AML-193 (cell line): Measurements from ENCODE around the gene CREB5.
"Not testable (repeated sequence)": the region's sequence is repeated elsewhere in the genome, so short reads cannot be mapped to it uniquely, and the experiment has no call there.

Experiments used
- DNase-seq, 2 experiments: peaks; one replicate each; lab custom pipeline; 2025; lab: John Stamatoyannopoulos, UW

Gene CREB5

DNA sequence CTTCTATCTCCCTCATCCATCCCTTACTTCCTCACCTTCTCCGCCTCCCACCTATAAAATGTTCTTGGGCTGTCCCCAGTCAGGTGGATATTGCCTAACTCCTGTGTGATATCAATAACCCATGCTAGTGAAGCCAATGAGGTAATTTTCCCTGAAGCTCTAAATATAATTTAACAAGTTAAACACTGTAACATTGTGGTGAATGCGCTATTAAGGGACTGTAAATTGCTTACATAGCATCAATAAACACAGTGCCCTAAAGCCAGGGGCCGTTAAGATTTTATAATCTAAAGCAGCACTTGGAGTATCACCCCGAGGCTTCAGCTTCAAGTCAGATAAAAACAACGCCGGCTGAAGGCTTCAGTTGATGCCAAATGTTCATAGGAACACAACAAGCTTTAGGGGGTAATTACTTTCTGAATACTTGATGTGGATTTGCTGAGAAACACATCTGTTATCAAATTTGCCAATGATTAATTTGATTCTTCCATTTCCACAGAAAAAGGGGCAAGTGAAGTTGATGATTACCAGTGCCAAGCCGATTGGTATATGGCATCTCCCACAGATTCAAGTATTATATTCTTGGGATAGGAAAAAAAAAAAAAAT is 138.4 kb downstream of the CREB5 start:
- no peak for DNase-seq

DNA sequence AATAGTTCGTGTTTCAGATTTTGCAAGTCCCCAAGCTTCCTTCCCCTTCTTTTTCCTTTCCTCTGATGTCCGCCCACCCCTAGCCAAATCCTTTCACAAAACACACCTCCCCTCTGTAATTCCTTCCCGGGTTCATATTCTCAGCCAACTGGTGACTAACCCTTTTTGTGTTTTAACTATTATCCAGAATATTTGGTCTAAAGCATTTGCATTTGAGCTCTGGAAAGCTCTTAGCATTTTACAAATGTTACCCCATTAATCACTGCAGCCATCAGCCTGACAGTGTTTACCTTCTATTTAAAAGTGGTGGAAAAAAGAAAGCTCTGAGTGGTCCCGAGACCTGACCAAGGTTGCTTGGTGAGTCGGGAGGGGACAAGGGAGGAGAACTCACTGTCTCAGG is 139.0 kb downstream of the CREB5 start:
- DNase-seq, result no peak

DNA sequence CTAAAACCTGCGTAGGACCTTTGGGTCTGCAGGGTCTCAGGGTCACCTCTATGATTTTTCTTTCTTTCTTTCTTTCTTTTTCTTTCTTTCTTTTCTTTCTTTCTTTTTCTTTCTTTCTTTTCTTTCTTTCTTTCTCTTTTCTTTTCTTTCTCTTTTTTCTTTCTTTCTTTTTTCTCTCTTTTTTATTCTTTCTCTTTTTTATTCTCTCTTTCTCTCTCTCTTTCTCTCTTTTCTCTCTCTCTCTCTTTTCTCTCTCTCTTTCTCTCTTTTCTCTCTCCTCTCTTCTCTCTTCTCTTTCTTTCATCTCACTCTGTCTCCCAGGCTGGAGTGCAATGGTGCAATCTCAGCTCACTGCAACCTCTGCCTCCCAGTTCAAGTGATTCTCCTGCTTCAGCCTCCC is 139.4 kb downstream of the CREB5 start:
- DNase-seq, result not testable (repeated sequence)

DNA sequence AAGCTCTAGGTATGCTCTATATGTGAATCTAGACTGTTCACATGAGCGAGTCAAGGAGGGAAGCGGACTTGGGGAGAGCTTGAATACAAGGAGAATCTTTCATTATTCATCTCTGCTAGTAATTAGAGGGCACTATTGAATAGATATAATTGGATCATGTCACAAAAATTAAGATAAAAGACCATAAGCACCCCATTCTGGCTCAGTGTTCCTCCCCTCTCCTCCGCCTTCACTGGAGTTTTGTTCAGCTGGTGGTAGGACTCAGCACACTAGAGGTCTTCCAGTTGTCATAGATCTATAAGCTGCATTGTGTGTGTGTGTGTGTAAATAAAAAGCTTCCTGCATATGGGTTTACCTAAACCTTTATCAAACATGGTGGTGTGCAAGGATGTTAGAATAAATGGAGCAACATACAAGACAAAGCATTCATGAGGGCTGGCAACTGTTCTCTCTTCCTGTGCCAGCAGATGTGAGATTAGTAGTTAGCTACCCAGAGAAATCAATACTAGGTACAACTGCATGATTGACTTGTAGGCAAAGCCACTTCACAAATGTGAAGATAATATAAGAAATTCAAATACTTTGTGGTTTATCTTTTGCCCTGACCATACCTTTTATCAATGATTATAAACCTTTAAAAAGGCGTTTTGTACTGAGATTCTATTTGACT is 142.6 kb downstream of the CREB5 start:
- no peak for DNase-seq

- DNase-seq, result no peak
Observed at GRCh38 chr7:28556025-28556424, 143.7 kb downstream of the CREB5 start.

DNA sequence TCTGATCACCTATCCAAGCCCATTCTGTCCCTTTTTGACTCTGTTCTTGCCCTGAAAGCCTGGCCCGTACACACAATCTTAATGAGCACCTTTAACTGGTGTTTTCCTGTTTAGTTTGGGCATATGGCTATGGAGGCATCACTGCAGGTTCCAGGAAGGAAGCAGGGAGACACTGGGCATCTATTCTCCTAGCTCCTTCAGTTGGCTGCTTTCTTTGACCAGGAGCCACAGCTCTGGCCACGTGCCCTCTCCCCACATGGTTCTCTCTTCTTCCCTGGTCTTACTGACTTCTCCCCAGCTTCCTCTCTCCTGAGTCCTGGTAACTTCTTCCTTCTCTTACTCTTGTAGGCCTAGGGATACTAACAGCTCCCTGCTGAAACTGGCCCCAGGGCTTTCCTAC is 144.4 kb downstream of the CREB5 start:
- no peak for DNase-seq

DNA sequence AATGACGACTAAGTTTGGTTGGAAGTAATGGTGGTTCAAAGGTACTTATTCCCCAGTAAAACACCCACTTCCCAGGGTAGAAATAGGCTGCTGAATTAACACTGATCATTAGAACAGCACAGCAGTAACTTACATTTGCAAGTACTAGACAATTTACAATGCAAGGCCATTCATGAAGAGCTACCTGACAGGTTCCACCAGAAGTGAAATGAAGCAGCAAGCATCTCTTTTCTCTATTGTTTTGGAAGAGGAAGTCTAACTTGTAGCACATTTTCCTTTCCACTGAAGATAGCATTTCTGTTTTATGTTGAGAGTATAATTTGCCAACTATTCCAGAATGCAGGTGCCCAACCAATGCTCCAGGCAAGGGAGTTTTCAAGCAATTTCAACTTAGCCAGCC is 145.9 kb downstream of the CREB5 start:
- DNase-seq, result no peak

- DNase-seq, result no peak
Observed at GRCh38 chr7:28560767-28561166, 148.4 kb downstream of the CREB5 start.

DNA sequence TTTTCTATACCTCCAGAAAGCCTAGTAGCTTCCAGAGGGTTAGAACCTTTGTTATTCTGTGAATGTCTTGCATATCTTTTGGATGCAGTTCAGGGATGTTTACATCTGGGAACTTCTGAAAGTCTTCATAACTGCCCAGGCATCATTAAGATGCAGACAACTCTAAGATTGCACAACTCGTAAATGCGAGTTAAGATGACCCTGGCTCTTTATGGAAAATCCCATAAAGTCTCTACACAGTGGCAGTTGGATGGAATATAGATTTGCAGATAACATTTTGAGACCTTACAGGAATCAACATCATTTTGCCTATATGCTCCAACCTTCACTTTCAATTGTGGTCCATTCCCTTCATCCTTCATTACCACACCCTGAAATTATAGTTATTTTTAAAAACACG is 151.7 kb downstream of the CREB5 start:
- DNase-seq, result no peak

DNA sequence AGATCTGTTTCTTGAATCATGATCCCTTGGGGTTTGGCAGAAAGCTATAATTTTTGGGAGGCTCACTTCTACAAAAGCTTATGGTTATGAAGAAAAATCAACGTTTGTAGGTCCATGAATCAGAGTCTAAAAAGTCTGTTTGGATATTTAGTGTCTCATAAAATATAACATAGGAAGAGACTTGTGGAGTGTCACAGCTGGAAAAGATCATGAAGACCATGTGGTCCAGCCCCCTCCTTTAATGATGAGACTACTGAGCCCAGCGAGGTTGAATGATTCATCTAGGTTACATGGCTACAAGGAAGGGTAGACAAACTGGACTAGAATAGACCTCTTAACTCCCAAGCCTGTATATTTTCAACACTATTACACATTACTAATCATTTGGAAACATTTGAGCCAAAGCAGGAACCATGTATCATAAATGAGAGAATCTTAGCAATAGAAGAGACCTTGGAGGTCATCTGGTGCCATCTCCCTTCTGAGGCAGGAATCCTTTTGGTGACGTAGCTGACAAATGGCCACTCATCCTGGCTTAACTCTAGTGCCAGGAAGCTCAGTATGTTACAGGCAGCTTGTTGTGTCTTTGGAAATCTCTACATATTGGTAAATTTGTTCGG is 152.5 kb downstream of the CREB5 start:
- no peak for DNase-seq

- DNase-seq, result no peak
Observed at GRCh38 chr7:28565980-28566379, 153.7 kb downstream of the CREB5 start.

- no peak for DNase-seq
Observed at GRCh38 chr7:28570113-28570969, 158.0 kb downstream of the CREB5 start.

DNA sequence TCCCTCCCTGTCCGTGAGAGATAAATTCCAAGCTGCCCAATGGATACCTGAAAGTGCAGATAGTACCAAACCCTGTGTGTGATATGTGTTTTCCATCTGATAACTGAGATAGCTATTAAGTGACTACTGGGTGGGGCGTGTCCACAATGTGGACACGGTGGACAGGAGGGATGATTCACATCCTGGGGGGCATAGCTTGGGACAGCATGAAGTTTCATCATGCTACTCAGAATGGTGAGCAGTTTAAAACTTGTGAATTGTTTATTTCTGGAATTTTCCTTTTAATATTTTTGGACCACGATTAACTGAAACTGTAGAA is 158.6 kb downstream of the CREB5 start:
- DNase-seq, result no peak

GRCh38 chr7:28571405-28571804 is 159.1 kb downstream of the CREB5 start:
- DNase-seq, result no peak

DNA sequence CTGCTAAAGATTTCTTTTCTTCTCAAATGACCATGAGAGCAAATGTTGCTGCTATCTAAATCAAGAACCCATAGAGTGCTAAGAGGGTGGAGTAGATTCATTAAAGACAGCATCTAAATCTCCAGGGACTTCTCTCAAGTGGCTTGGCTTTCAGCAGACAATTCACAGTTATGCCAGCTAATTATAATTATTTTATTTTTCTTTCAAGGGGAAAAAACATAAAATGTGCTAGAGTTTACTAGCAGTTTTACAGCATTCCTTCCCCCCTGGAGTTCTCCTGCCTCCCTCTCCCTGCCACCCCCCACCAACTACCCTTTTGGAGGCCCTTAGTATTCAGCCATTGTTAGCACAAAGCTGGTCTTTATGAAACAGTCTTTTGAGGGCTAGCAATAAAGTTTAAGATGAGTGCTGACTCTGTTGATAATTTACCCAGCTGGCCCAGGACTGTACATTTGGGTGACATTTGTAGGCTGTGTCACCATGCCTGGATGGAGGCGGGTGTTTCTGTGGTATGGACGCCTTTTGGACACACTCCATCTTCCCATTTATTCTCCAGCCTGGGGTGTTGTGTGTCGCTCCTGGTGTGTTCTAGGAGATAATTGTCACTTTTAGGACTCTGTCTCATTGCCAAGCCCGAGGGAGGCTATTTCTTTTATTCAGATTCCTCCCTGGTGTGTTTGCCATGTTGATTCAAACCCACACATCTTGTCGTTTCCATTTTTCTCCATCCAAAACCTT is 160.2 kb downstream of the CREB5 start:
- no peak for DNase-seq

DNA sequence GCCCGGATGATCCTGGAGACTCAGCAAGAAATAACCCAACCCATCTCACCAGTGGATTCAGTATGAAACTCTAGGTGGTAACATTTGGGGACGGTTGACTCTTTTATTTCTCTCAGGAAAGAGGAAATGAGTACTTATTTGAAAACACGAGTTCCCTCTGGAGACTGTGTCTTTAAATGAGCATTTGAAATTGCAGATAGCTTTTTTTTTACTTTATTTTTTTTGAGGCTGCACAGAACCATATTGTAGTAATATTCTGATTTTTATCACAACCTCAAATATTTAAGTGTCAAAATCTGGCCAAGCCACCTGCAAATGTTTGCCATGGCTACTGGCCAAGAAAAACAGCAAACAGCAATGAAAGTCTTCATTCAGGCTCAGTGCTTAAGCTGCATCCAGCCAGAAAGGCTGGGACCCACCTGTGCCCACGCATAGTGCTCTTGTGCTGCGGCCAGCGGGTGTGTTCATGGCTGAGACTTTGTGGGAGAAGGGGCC is 160.8 kb downstream of the CREB5 start:
- DNase-seq, result no peak

DNA sequence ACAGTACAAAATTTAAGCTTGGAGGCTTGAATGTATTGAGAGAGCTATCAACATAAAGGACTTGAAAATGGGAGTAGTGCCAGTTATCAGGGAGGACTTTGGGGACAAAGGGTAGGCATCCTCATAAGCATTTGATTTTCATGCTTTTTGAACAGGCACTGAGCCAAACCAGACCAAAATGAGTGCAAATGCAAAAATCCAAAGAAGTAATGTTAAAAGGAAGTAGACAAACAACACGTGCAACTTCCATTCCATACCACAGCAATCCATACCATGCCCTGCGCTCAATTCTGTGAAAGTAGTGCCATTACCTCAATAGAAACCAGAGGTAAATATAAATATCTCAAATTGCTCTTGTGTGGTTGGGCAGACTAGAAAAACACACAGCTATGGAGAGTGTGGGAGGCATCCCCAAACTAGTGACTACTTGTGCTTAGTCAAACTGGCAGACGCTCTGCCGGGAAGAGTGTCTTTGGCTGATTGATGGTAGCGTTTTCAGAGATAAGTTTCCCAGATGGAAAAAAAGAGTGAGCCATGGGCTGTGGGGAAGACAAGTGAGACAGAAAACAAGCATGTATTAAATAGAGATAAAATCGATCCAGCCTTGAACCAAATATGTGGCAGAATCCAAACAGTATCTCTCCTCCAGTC is 161.5 kb downstream of the CREB5 start:
- no peak for DNase-seq

DNA sequence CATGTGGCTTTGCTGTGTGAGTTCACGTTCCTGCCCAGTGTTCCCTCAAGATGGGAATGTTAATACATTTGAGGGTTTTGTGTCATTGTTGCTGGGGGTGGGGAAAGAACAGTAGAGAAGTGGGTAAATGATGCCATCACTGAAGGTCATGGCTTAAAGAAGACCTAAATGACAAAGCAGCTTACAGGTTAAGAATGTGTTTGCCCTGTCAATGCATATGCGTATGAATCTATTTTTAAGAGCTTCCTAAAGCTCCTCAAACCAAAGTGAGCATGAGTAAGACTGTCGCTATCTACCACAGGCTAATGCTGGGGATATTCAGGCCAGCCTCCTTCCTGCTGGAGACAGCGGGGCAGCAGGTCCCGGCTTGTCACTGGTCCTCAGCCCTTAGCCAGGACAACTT is 162.9 kb downstream of the CREB5 start:
- DNase-seq, result no peak

- no peak for DNase-seq
Observed at GRCh38 chr7:28576656-28577055, 164.3 kb downstream of the CREB5 start.

DNA sequence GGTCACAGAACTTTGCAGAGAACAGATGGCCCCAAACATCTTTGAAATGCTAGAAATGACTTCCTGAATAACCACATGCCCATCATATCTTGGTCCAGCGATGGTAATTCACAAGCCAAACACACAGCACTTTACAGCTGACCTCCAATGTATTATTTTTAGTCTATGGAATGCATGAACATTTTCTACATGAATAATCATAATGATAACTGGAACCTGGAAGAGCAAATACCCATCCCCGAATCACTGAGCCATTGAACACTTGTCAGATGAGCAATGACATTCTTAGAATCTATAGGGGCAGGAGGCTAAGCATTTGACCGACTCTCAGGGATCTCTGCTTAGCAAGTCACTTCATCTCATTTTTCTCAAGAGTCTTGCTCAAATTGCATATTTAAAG is 167.3 kb downstream of the CREB5 start:
- no peak for DNase-seq

- no peak for DNase-seq
Observed at GRCh38 chr7:28580665-28581064, 168.3 kb downstream of the CREB5 start.

GRCh38 chr7:28581351-28581750 is 169.0 kb downstream of the CREB5 start:
- no peak for DNase-seq
